Right ventricle myocardium superior (tissue), 1 donor: ENCODE results near the gene TSPAN16. TPM values are rescaled to one million over a fixed set of nuclear protein-coding genes. Genes with fewer than 3 reads are reported as not detected.

Experiments used
- ATAC-seq: fragments of 200-7000 bp; cut with Tn5 transposase; one replicate; pipeline ENCODE4 v1.9.1; 2020; ENCODE audit warnings: mild to moderate bottlenecking; ENCODE audit not compliant: poor library complexity
- DNase-seq: peaks from one replicate; pipeline ENCODE4 v3.0.0-alpha.2; 2020
- intact Hi-C: fragments of 100-400 bp; cut with DNase I; formaldehyde crosslinking; loops from one replicate; pipeline ENCODE4 v1.11.2; 2022
- total RNA-seq: library from RNA; stranded (reverse); fragmentation: NEBNext Ultra II Directional; extraction: Animal tissue kit (Norgen Biotek cat#: 25700); gene quantifications from one replicate; pipeline ENCODE4 v1.2.1, GENCODE V29; 2021
- donor health status: DM: no; HTN: yes; CAD: no; lungs with severe emphysema.

The TSPAN16 gene
- total RNA-seq, 1 donor from 2014 or later = not detected

DNA sequence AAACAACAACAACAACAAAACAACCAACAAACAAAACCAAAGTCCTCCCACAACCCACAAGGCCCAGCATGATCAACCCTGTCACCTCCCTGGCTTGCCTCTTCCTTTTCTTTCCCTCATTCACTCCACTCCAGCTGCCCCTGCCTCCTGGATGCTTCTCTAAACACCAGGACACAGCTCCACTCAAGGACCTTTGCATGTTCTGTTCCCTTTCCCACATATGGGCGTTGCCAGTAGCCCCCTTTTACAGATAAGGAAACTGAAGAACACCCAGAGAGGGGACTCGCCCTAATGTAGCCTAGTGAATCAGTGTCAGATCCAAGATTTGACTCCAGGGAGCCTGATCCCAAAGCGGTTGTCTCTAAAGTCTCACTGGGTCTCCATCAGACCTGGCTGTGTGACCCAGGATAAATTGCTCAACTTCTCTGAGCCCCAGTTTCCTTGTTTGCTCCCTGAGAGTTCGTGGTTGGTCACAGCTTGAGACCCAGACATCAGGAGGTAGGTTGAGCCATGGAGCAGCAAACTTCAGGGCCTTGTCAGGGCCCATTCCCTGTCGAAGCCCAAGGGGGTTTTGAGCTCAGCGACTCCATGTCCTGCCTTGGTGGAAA lies 30.7 kb upstream of the TSPAN16 start:
- ATAC-seq (no peak), DNase-seq (no peak)
- intact Hi-C loops = no loop called here

DNA sequence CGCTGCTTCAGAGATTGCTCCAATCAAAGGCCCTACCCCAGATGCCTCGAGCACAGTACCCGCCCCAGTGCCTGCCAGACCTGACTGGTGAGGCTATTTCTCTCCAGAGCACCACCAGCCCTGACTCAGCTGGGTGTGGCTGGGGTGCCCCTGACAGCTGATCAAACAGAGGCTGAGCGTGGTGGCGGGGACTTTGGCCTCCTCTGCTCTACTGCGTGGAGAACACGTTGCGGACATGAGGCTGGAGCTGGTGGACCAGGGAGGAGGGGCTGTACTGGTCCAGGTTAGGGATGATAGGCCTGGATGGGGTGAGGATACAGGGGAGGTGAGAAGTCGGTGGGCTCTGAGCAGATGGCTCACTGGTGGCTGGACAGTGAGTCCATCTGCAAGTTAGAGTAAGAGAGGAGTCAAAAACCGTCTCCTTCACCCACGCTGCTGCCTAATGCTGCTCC lies 30.1 kb upstream of the TSPAN16 start:
- ATAC-seq (no peak), DNase-seq (no peak)
- intact Hi-C loops = no loop called here

GRCh38 chr19:11267316-11268085 lies 28.5 kb upstream of the TSPAN16 start:
- intact Hi-C loops = no loop called here
- ATAC-seq (no peak), DNase-seq (no peak)

DNA sequence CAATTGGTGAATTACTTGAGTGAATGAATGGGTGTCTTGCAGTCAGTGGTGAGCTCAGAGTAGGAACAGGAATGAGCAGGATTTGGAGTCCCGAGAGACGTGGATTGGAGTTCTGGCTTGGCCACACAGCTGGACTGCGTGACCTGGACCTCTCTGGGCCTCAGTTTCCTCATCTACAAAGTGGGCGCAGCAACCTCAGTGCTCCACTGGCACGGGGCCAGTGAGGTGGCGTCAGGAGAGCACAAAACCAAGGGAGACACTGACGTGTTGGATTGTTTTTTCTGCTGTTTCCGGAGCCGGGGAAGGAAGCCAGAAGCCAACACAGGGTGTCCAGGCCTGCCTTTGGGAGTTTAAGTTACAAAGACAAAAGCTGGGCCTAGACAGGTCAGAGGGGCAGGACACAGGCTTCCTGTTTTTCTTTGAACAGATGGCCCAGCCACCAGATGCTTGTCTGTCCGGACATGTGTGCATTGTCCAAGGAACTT lies 27.1 kb upstream of the TSPAN16 start:
- intact Hi-C loops = no loop called here
- peak; percentile 80 for ATAC-seq

DNA sequence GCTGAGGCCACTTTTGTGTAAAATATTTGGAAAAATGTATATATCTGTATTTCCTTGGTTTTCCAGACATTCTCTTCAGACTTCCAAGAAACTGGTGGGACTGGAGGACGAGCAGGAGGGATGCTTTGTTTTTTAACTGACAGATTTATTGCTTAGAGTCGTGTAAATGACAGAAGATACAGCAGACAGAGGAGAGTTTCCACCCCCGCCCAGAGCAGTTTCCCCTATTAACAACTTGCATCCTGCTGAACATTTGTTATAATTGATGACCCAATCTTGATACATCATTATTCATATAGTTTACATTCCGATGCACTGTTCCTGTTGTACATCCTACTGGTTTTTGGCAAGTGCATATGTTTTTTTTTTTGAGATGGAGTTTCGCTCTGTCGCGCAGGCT lies 26.6 kb upstream of the TSPAN16 start:
- DNase-seq = no peak
- intact Hi-C loops = no loop called here
- ATAC-seq = no peak

More for the DNA sequence above, 27.1 kb upstream of the TSPAN16 start:
- DNase-seq = peak; percentile 85

- intact Hi-C loops = no loop called here
- DNase-seq (no peak), ATAC-seq (no peak)
Observed at GRCh38 chr19:11273296-11273695, 22.7 kb upstream of the TSPAN16 start.

- intact Hi-C loops = no loop called here
- ATAC-seq = no peak
- DNase-seq = no peak
Observed at GRCh38 chr19:11273989-11274388, 22.0 kb upstream of the TSPAN16 start.

DNA sequence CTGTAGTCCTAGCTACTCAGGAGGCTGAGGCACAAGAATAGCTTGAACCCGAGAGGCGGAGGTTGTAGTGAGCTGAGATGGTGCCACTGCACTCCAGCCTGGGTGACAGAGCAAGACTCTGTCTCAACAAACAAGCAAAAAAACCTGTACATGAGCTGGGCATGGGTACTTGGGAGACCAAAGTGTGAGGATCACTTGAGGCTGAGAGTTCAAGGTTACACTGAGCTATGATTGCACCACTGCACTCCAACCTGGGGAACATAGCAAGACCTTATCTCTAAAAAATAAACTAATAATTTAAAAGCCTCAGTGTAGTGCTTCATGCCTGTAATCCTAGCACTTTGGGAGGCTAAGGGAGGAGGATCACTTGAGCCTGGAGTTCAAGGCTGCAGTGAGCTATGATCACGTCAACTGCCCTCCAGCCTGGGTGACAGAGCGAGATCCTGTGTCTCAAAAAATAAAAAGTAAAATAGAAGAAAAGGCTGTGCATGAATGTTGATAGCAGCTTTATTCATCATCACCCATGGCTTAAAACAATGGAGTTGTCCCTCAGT lies 21.4 kb upstream of the TSPAN16 start:
- intact Hi-C loops = no loop called here
- DNase-seq (no peak), ATAC-seq (no peak)

DNA sequence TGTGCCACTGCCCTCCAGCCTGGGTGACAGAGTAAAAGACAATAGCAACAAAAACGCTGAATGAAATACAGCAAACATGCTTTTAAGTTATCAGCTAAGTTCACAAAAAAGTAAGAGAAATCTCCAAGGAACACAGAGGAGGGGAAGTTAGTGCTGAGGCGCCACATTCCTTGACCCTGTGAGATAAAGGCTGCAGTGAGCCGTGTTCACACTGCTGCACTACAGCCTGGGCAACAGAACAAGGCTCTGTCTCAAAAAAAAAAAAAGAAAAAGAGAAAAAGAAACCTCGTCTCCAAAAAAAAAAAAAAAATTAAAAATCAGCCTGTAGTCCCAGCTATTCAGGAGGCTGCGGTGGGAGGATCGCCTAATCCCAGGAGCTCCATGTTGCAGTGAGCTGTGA lies 17.3 kb upstream of the TSPAN16 start:
- intact Hi-C loops = no loop called here
- no peak for DNase-seq
- ATAC-seq = peak; percentile 83

- ATAC-seq = no peak
- no peak for DNase-seq
- intact Hi-C loops = loop anchor here (5.0 kb wide), 1 partner anchor 32 kb away; no protein-coding TSS in a partner anchor
Observed at GRCh38 chr19:11279505-11280236, 16.3 kb upstream of the TSPAN16 start.

GRCh38 chr19:11281356-11282049 lies 14.5 kb upstream of the TSPAN16 start:
- ATAC-seq (no peak), DNase-seq (no peak)
- intact Hi-C loops = loop anchor here (5.0 kb wide), 1 partner anchor 34 kb away; no protein-coding TSS in a partner anchor

GRCh38 chr19:11284515-11284914 lies 11.4 kb upstream of the TSPAN16 start:
- intact Hi-C loops = loop anchor here (5.0 kb wide), 1 partner anchor 37 kb away; no protein-coding TSS in a partner anchor
- DNase-seq = no peak
- ATAC-seq = no peak

- DNase-seq = no peak
- intact Hi-C loops = no loop called here
- ATAC-seq = peak; percentile 61
Observed at GRCh38 chr19:11286312-11286974, 9.5 kb upstream of the TSPAN16 start.

GRCh38 chr19:11288349-11288748 lies 7.6 kb upstream of the TSPAN16 start:
- intact Hi-C loops = no loop called here
- no peak for DNase-seq
- no peak for ATAC-seq

GRCh38 chr19:11290256-11290655 lies 5.7 kb upstream of the TSPAN16 start:
- no peak for DNase-seq
- ATAC-seq = no peak
- intact Hi-C loops = loop anchor here (5.0 to 10.0 kb wide), 3 partner anchors 95 to 295 kb away; partner anchors contain the start of gene EPOR

DNA sequence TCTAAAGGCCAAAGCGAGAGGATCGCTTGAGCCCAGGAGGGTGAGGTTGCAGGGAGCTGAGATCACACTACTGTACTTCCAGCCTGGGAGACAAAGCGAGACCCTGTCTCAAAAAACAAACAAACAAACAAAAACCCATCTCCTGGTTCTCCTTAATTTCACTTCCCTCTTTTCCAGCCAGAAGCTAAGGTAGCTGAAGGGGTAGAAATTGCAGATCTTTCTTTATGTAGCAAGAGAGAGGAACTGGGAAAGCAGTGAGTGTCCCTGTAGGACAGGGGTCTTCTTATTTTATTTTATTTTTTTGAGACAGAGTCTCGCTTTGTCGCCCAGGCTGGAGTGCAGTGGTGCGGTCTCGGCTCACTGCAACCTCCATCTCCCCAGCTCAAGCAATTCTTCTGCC lies 4.5 kb upstream of the TSPAN16 start:
- ATAC-seq = no peak
- no peak for DNase-seq
- intact Hi-C loops = loop anchor here (5.0 to 10.0 kb wide), 3 partner anchors 93 to 293 kb away; partner anchors contain the start of gene EPOR

- intact Hi-C loops = loop anchor here (5.0 to 10.0 kb wide), 3 partner anchors 93 to 293 kb away; partner anchors contain the start of gene EPOR
- DNase-seq (no peak), ATAC-seq (no peak)
Observed at GRCh38 chr19:11291991-11292390, 4.0 kb upstream of the TSPAN16 start.
